Smooth muscle cell of the umbilical artery (primary cell): ENCODE results near the gene FHIP2A. TPM values are rescaled to one million over a fixed set of nuclear protein-coding genes. Genes with fewer than 3 reads are reported as not detected.

ENCODE experiments used
- total RNA-seq: library from RNA; depleted of rRNA; stranded (reverse); fragments of >200 nt; gene quantifications from 2 replicates; pipeline ENCODE4 v1.2.3, GENCODE V29; 2014

Gene FHIP2A, protein sequence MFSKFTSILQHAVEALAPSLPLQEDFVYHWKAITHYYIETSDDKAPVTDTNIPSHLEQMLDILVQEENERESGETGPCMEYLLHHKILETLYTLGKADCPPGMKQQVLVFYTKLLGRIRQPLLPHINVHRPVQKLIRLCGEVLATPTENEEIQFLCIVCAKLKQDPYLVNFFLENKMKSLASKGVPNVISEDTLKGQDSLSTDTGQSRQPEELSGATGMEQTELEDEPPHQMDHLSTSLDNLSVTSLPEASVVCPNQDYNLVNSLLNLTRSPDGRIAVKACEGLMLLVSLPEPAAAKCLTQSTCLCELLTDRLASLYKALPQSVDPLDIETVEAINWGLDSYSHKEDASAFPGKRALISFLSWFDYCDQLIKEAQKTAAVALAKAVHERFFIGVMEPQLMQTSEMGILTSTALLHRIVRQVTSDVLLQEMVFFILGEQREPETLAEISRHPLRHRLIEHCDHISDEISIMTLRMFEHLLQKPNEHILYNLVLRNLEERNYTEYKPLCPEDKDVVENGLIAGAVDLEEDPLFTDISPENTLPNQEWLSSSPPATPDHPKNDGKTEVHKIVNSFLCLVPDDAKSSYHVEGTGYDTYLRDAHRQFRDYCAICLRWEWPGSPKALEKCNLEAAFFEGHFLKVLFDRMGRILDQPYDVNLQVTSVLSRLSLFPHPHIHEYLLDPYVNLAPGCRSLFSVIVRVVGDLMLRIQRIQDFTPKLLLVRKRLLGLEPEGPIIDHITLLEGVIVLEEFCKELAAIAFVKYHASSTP
- 23.8 and 32.8 TPM in 2 replicates for total RNA-seq

DNA sequence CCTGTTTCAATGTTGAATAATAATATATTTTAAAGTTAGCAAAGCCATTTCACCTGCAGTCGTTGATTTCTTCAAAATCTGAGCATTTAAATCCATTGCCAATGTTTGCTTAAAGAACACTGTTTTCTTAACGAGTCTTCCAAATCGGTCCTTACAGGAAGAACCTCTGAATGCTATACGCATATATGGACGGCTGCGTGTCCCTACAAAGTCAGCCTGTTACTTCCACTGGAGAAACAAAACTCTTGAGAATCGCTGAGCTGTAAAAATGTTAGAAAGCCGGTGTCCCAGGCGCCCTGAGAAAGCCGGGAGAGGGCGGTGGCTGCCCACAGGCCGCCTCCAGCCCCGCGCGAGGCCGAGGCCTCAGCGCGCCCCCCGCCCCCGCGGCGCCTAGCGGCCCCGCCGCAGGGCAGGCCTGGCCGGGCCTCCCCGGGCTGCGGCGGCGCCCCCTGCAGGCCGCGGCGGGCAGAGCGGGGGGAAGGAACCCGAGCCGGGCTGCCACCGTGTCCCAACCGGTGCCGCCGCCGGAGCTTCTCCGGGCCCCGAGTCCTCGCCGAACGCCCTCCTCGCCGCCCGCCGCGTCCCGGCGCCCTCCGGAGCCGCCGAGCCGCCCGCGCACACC is at the start of gene FHIP2A:
TSS of gene FHIP2A (plus strand) at position 488 of the 622 bp plus-strand sequence. CDS start 299 bp downstream, outside the sequence.

Other genes with a start within 250 kb of the FHIP2A start
- gene ABLIM1, start 163.5 kb upstream of the FHIP2A start, total RNA-seq: 2.1 and 7.2 TPM in 2 replicates
- 33.4 and 34.7 TPM in 2 replicates for gene TRUB1, start 116.4 kb downstream of the FHIP2A start, total RNA-seq